ENCODE measurements around the gene UBE2Q2.

DNA sequence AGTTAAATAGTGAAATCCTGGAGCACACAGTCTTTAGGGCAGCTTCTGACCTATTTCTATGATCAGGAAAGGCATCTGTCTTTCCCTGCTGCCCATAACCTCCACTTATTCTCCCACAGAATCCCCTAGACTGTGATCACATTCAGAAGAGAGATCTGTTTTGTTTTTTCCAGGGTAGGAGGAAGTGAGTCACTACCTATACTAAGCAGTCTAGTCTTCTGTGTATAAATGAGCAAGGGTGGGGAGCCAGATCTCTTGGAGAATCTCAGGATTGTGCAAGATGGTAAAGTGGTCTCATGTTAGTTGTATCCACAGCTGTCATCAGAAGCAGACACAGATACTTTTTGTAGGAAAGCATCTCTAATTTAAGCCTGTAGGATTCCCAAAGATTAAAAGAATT lies 48.6 kb downstream of the UBE2Q2 start:
- TF ChIP-seq, protein P1, sequence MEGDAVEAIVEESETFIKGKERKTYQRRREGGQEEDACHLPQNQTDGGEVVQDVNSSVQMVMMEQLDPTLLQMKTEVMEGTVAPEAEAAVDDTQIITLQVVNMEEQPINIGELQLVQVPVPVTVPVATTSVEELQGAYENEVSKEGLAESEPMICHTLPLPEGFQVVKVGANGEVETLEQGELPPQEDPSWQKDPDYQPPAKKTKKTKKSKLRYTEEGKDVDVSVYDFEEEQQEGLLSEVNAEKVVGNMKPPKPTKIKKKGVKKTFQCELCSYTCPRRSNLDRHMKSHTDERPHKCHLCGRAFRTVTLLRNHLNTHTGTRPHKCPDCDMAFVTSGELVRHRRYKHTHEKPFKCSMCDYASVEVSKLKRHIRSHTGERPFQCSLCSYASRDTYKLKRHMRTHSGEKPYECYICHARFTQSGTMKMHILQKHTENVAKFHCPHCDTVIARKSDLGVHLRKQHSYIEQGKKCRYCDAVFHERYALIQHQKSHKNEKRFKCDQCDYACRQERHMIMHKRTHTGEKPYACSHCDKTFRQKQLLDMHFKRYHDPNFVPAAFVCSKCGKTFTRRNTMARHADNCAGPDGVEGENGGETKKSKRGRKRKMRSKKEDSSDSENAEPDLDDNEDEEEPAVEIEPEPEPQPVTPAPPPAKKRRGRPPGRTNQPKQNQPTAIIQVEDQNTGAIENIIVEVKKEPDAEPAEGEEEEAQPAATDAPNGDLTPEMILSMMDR (IDR thresholded peaks at IDR 0.05; ENCODE audit: insufficient read depth, low read depth, low read length): no peak
- TF ChIP-seq EZH2 (IDR thresholded peaks at IDR 0.05; ENCODE audit: insufficient read depth, low read length): no peak

Measured in astrocyte (in vitro differentiated cells and primary cell).